Measurements from ENCODE around the gene ARHGEF39. TPM values are rescaled to one million over a fixed set of nuclear protein-coding genes. Genes with fewer than 3 reads are reported as not detected.

The ARHGEF39 gene
- total RNA-seq, 1 donor = 0.36 TPM

GRCh38 chr9:35684921-35685320 lies 19.9 kb upstream of the ARHGEF39 start:
- peaks cover 56% of the 10 kb centered on the region for H3K4me1 ChIP-seq (ENCODE audit: insufficient read depth, low read length)
- peak overlapping the region; percentile 1 for H3K4me3 ChIP-seq (ENCODE audit: insufficient read depth, low read length)
- DNase-seq (ENCODE audit: insufficient read length, low spot score, missing footprints) = peak; percentile 31
- H4K20me1 ChIP-seq (ENCODE audit: insufficient read depth, low read length) = peaks cover 91% of the 10 kb centered on the region
- peaks cover 52% of the 10 kb centered on the region for H3K79me2 ChIP-seq (ENCODE audit: insufficient read depth, low read length)
- H3K9me3 ChIP-seq (ENCODE audit: low read depth, low read length) = no peaks in the 10 kb centered on the region
- H3K36me3 ChIP-seq (ENCODE audit: insufficient read depth, low read length) = peaks cover 75% of the 10 kb centered on the region
- no peak overlapping the region for H2AFZ ChIP-seq (ENCODE audit: low read length)
- H3K27me3 ChIP-seq (ENCODE audit: insufficient read depth, low read length) = no peaks in the 10 kb centered on the region
- TF ChIP-seq, protein P1, sequence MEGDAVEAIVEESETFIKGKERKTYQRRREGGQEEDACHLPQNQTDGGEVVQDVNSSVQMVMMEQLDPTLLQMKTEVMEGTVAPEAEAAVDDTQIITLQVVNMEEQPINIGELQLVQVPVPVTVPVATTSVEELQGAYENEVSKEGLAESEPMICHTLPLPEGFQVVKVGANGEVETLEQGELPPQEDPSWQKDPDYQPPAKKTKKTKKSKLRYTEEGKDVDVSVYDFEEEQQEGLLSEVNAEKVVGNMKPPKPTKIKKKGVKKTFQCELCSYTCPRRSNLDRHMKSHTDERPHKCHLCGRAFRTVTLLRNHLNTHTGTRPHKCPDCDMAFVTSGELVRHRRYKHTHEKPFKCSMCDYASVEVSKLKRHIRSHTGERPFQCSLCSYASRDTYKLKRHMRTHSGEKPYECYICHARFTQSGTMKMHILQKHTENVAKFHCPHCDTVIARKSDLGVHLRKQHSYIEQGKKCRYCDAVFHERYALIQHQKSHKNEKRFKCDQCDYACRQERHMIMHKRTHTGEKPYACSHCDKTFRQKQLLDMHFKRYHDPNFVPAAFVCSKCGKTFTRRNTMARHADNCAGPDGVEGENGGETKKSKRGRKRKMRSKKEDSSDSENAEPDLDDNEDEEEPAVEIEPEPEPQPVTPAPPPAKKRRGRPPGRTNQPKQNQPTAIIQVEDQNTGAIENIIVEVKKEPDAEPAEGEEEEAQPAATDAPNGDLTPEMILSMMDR (IDR thresholded peaks at IDR 0.05; ENCODE audit: extremely low read depth, low read depth, low read length) = no peak
- H3K27ac ChIP-seq (ENCODE audit: low read depth, low read length) = no peak overlapping the region
- H3K4me2 ChIP-seq (ENCODE audit: insufficient read depth, low read length) = peak overlapping the region; percentile 1

GRCh38 chr9:35683323-35683722 lies 18.3 kb upstream of the ARHGEF39 start:
- TF ChIP-seq, protein P1 (IDR thresholded peaks at IDR 0.05; ENCODE audit: extremely low read depth, low read depth, low read length) = no peak
- H2AFZ ChIP-seq (ENCODE audit: low read length) = no peak overlapping the region
- peaks cover 77% of the 10 kb centered on the region for H4K20me1 ChIP-seq (ENCODE audit: insufficient read depth, low read length)
- peaks cover 72% of the 10 kb centered on the region for H3K36me3 ChIP-seq (ENCODE audit: insufficient read depth, low read length)
- H3K27ac ChIP-seq (ENCODE audit: low read depth, low read length) = peak overlapping the region; percentile 19
- DNase-seq (ENCODE audit: insufficient read length, low spot score, missing footprints) = peak; percentile 30
- no peak overlapping the region for H3K4me3 ChIP-seq (ENCODE audit: insufficient read depth, low read length)
- no peak overlapping the region for H3K4me2 ChIP-seq (ENCODE audit: insufficient read depth, low read length)
- H3K27me3 ChIP-seq (ENCODE audit: insufficient read depth, low read length) = no peaks in the 10 kb centered on the region
- peaks cover 53% of the 10 kb centered on the region for H3K4me1 ChIP-seq (ENCODE audit: insufficient read depth, low read length)
- no peaks in the 10 kb centered on the region for H3K9me3 ChIP-seq (ENCODE audit: low read depth, low read length)
- peaks cover 38% of the 10 kb centered on the region for H3K79me2 ChIP-seq (ENCODE audit: insufficient read depth, low read length)

- H3K4me1 ChIP-seq (ENCODE audit: insufficient read depth, low read length) = peaks cover 47% of the 10 kb centered on the region
- H3K36me3 ChIP-seq (ENCODE audit: insufficient read depth, low read length) = peaks cover 66% of the 10 kb centered on the region
- peaks cover 71% of the 10 kb centered on the region for H4K20me1 ChIP-seq (ENCODE audit: insufficient read depth, low read length)
Measured at GRCh38 chr9:35682520-35683315, 17.7 kb upstream of the ARHGEF39 start.

DNA sequence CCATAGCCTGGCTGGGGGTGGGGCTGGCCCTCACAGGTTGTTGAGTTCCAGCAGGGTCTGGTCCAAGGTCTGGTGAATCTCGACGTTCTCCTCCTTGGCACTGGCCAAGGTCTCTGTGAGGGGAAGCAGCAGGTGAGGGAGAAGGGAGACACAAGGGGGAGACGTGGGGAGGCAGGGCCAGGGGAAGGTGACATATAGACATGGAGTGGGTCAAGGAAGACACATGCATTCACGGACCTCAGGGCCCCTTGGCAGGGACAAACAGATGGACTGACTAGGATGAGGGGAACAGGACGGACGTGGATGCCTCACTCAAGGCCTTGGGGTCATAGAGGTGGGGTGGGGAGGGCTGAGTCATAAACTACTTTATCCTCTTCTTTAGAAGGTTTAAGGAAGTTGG lies 17.1 kb upstream of the ARHGEF39 start:
- Histone ChIP-seq H3K4me1 (ENCODE audit: insufficient read depth, low read length) (peaks cover 41% of the 10 kb centered on the region), H3K27ac (ENCODE audit: low read depth, low read length) (peak overlapping the region; percentile 54), H3K27me3 (ENCODE audit: insufficient read depth, low read length) (no peaks in the 10 kb centered on the region), H3K4me2 (ENCODE audit: insufficient read depth, low read length) (no peak overlapping the region), H3K9me3 (ENCODE audit: low read depth, low read length) (no peaks in the 10 kb centered on the region), H2AFZ (ENCODE audit: low read length) (no peak overlapping the region), H4K20me1 (ENCODE audit: insufficient read depth, low read length) (peaks cover 65% of the 10 kb centered on the region), H3K4me3 (ENCODE audit: insufficient read depth, low read length) (no peak overlapping the region), H3K36me3 (ENCODE audit: insufficient read depth, low read length) (peaks cover 59% of the 10 kb centered on the region), H3K79me2 (ENCODE audit: insufficient read depth, low read length) (peaks cover 25% of the 10 kb centered on the region)
- TF ChIP-seq, protein P1 (IDR thresholded peaks at IDR 0.05; ENCODE audit: extremely low read depth, low read depth, low read length) = no peak
- no peak for DNase-seq (ENCODE audit: insufficient read length, low spot score, missing footprints)

More at GRCh38 chr9:35682520-35683315, 17.7 kb upstream of the ARHGEF39 start:
- H3K79me2 ChIP-seq (ENCODE audit: insufficient read depth, low read length) = peaks cover 32% of the 10 kb centered on the region
- peak overlapping the region; percentile 19 for H3K27ac ChIP-seq (ENCODE audit: low read depth, low read length)
- no peak overlapping the region for H2AFZ ChIP-seq (ENCODE audit: low read length)
- H3K4me3 ChIP-seq (ENCODE audit: insufficient read depth, low read length) = no peak overlapping the region
- no peaks in the 10 kb centered on the region for H3K27me3 ChIP-seq (ENCODE audit: insufficient read depth, low read length)
- TF ChIP-seq, protein P1 (IDR thresholded peaks at IDR 0.05; ENCODE audit: extremely low read depth, low read depth, low read length) = no peak
- no peak overlapping the region for H3K4me2 ChIP-seq (ENCODE audit: insufficient read depth, low read length)
- no peaks in the 10 kb centered on the region for H3K9me3 ChIP-seq (ENCODE audit: low read depth, low read length)
- peak; percentile 60 for DNase-seq (ENCODE audit: insufficient read length, low spot score, missing footprints)
